Measurements from ENCODE around the gene CPS1. TPM values are rescaled to one million over a fixed set of nuclear protein-coding genes. Genes with fewer than 3 reads are reported as not detected.

The CPS1 gene
- total and polyA plus RNA-seq, 2 of the 8 experiments (the other 6 are each of a cell fraction or from before 2014, with no cell fraction given) = 7.9 to 15.7 TPM

DNA sequence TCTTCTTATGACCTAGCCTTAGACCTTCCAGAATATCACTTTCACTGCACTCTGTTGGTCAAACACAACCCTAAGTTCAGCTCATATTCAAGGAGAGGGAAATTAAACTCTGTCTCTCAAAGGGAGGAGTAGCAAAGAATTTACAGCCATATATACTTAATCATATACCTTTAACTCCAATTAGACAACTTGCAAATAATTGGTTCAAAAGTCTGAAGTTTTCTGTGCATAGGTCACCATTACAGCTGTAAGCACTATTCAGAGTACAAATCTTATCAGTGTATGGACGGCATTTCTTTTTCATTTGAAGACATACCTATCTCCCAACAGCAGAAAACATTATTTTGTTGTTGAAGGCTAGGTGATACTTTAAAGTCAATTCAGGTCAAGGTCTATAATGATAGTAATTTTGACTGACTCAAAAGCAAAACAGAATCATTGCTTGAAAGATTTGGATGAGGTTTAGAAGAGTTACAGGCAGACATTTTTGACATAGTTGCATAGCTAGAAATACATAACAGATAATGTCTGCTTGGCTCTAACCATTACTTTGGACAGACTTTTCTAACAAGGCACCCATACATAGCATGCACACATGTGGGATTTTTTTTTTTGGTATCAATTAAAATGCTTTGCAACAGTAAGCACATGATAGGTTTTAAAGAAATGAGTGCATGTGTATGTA is 131.5 kb downstream of the CPS1 start:
- Histone ChIP-seq H4K8ac (ENCODE audit: extremely low read depth, insufficient read depth, low read length) (no peak overlapping the region), H4K20me1 (replicated peaks in 1 of 2; ENCODE audit: control insufficient read depth in 1 of 2, insufficient read depth in 2 of 2, low read length in 2 of 2) (no peaks in the 10 kb centered on the region), H3K4me2 (ENCODE audit: insufficient read depth in 1 of 2, low read depth in 2 of 2, low read length in 2 of 2) (no peak overlapping the region), H3K9me3 (ENCODE audit: insufficient read depth in 2 of 2, low read depth in 1 of 2, low read length in 1 of 2) (no peaks in the 10 kb centered on the region), H4K91ac (replicated peaks; ENCODE audit: insufficient read length, low read length) (no peak overlapping the region), H2BK120ac (replicated peaks; ENCODE audit: low read depth, low read length) (no peak overlapping the region), H3K27me3 (replicated peaks in 1 of 4; ENCODE audit: control insufficient read depth in 3 of 4, extremely low read depth in 1 of 4, insufficient read depth in 3 of 4, low read length in 3 of 4) (no peaks in the 10 kb centered on the region), H3K4me3 (ENCODE audit: extremely low read depth in 1 of 4, insufficient read depth in 2 of 4, low read depth in 3 of 4, low read length in 4 of 4) (no peak overlapping the region), H3K23me2 (ENCODE audit: low read depth, low read length) (no peaks in the 10 kb centered on the region; the same call in 1 of the 2 replicates), H3K9ac (replicated peaks in 1 of 4; ENCODE audit: extremely low read depth in 1 of 4, low read depth in 3 of 4, low read length in 3 of 4) (no peak overlapping the region), H3K79me2 (ENCODE audit: control insufficient read depth in 1 of 2, insufficient read depth in 2 of 2, low read length in 2 of 2) (no peaks in the 10 kb centered on the region), H2BK20ac (ENCODE audit: low read length) (no peak overlapping the region), H2AK5ac (ENCODE audit: low read depth, low read length) (no peak overlapping the region), H3K27ac (ENCODE audit: low read depth, low read length) (no peak overlapping the region), H3K23ac (ENCODE audit: insufficient read length) (no peak overlapping the region), H3K36me3 (ENCODE audit: control insufficient read depth in 2 of 4, insufficient read depth in 4 of 4, low read length in 3 of 4) (no peaks in the 10 kb centered on the region), H3K79me1 (ENCODE audit: low read depth, low read length) (no peaks in the 10 kb centered on the region), H3K4me1 (replicated peaks in 1 of 4; ENCODE audit: control insufficient read depth in 3 of 4, insufficient read depth in 4 of 4, low read length in 3 of 4) (no peaks in the 10 kb centered on the region), H2BK12ac (ENCODE audit: low read depth, low read length) (no peak overlapping the region), H3K14ac (ENCODE audit: insufficient read length) (no peak overlapping the region), H2AFZ (ENCODE audit: low read length) (no peak overlapping the region), H4K5ac (ENCODE audit: insufficient read length, low read depth, low read length) (no peak overlapping the region), H3K4ac (replicated peaks; ENCODE audit: insufficient read length, low read depth, low read length) (no peak overlapping the region), H3K18ac (ENCODE audit: extremely low read depth, low read length) (no peak overlapping the region), H3K56ac (replicated peaks; ENCODE audit: insufficient read length, low read depth, low read length) (no peak overlapping the region), H2BK15ac (ENCODE audit: low read length) (no peak overlapping the region), H2BK5ac (ENCODE audit: low read depth, low read length) (no peak overlapping the region)
- DNase-seq (ENCODE audit: low read depth in 1 of 2, low spot score in 2 of 2) = no peak
- ChIA-PET CTCF (ENCODE audit: partially characterized antibody) (interaction anchor here (1.4 kb wide), 1 partner anchor 69 kb away, joined by 4 read pairs; no protein-coding TSS in a partner anchor), POLR2A (ENCODE audit: partially characterized antibody) (no interaction called here)
- FAIRE-seq = no peak
- WGBS, 2 experiments (ENCODE audit: extremely low coverage in 1 of 2, insufficient coverage in 1 of 2, insufficient read length in 1 of 2, insufficient replicate concordance in 2 of 2, low coverage in 1 of 2, low lambda C conversion rate in 2 of 2, missing lambda C conversion rate in 1 of 2) = 95% methylated on average over 1 of the region's 1 CpG; no CpG with 5 or more reads in 1 of the 2 experiments
- TF ChIP-seq CTBP2 (IDR thresholded peaks at IDR 0.05; ENCODE audit: borderline replicate concordance, insufficient read depth, insufficient read length, low read length) = no peak
- no peak for TF ChIP-seq RNF2 (IDR thresholded peaks at IDR 0.05; ENCODE audit: borderline replicate concordance, low read depth, low read length, missing control alignments, poor library complexity, severe bottlenecking)
- TF ChIP-seq BRCA1 (IDR thresholded peaks at IDR 0.05; ENCODE audit: low read depth, low read length) = no peak
- TF ChIP-seq POLR2A (IDR thresholded peaks at IDR 0.05; ENCODE audit: control extremely low read depth in 1 of 2, low read depth in 2 of 2, low read length in 2 of 2) = no peak
- TF ChIP-seq FOSL1 (IDR thresholded peaks at IDR 0.05; ENCODE audit: insufficient read depth, low read depth, low read length) = no peak
